GM21526 (cell line): ENCODE results near the gene ZNF346.
"Not testable (repeated sequence)": the region's sequence is repeated elsewhere in the genome, so short reads cannot be mapped to it uniquely, and the experiment has no call there.

Experiments
- ATAC-seq: cut with Tn5 transposase; IDR thresholded peaks from one replicate; pipeline ENCODE4 v1.9.1; 2021; ENCODE audit warnings: moderate library complexity; ENCODE audit not compliant: unreplicated experiment, low FRiP score

ZNF346 gene

DNA sequence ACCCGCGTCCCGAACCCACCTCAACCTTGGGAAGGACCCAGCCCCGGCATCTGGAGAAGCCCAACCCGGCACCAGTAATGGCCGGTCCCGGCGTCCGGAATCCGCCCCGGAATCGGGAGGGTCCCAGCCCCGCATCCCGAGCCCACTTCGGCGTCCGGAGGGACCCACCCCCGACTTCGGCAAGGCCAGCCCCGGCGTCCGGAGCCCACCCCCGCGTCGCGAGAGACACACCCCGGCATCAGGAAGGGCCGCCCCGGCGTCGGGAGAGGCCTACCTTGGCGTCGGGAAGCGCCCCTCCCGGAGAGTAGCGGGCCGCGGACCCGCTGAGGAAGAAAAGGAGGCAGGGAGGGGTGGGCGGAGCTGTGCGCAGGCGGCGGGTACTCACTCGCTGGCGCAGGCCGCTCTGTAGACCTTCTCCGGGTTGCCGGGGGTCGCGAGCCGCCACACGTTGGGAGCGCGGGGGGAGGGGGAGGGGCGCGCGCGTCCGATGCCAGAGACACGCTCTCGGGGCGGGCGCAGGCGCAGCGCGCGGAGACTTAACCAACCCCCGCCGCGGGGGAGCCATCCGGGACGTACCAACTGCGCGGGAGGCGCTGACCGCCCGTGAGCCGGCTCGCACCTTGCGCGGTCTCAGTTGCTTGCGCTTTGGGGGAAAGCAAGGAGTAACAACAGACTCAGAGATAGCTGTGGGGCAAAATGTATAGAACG, 16.1 kb upstream of the ZNF346 start, which contains the start of gene UIMC1:
Gene UIMC1, minus strand, starts transcription at position 515 of the 708 bp plus-strand sequence. CDS start 24,164 bp downstream, outside the sequence.
- peak; percentile 75 for ATAC-seq

DNA sequence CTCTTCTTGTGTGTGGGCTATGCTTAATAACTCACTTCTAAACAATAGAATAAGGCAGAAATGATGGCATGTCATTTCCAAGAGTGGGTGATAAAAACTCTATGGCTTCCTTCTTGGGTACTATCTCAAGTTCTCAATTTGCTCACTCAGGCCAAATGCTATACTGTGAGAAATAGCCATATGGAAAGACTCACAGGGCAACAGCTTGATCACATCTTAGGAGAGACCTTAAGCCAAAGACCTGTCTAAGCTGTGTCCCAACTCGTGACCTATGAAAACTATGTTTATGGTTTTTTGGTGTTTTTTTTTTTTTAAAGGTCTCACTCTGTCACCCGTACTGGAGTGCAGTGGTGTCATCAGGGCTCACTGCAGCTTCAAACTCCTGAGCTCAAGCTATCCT, 13.8 kb upstream of the ZNF346 start:
- ATAC-seq = no peak

DNA sequence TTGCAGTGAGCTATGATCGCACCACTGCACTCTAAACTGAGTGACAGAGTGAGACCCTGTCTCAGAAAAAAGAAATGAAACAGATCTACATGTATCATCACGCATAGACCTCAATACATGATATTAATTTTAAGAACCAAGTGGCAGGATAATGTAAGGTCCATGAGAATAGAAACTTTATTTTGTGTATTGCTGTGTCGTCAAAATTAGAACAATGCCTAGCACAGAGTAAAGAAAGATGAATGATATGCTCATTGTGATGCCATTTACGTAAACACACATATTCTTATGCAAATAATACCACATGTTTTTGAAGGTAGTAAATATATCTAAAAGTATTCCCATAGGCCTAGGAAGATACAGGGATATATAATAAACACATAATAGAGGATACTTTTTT, 12.3 kb upstream of the ZNF346 start:
- ATAC-seq = no peak

DNA sequence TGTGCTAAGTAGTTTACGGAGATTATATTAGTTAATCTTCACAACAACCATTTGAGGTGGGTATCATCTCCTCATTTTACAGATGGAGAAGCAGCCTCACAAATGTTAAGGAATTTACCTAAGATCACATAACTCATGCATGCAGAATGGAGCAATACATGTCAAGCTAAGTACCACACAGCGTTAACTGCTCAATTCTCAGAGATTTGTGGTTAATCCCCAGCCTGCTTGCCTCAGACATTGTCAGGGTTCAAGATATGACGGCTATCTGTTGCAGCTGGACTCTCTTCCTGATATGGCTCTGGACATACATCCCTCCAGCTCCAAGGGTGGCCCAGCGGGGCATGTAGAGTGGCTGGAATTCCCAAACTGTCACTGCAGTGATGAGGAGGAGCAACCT, 7.3 kb upstream of the ZNF346 start:
- no peak for ATAC-seq

DNA sequence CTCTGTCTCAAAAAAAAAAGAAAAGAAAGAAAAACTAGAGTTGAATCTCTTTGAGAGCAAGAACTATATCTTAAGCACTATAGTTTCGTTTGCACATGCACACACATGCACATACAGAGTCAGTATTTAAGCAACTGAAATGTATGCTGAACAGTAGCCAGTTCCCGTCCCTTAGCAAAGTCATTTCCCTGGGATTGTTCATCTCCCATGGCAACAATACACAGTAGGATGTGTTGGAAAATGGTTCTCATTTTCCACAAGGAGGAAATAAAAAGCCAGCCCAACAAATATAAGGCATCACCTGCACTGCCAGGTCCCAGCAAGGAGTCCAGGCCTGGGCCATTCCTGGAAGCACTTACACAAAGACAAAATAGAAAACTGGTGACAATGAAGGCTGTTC, 4.2 kb upstream of the ZNF346 start:
- no peak for ATAC-seq

DNA sequence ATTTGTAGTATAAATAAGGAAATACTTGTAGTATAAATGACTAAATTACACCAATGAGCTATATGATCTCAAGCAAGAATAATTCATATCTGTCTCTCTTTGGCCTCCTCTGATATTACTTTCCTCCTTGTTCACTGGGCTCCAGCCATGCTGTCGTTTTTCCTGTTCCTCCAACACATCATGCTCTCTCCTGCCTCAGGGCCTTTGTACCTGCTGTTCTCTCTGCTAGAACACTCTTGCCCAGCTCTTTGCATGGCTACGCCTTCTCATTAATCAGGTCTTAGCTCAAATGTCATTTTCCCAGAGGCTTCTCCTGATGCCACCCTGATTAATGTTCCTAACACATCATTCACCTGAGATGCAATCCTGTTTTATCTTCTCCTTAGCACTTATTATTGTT, 2.5 kb upstream of the ZNF346 start:
- ATAC-seq = no peak

DNA sequence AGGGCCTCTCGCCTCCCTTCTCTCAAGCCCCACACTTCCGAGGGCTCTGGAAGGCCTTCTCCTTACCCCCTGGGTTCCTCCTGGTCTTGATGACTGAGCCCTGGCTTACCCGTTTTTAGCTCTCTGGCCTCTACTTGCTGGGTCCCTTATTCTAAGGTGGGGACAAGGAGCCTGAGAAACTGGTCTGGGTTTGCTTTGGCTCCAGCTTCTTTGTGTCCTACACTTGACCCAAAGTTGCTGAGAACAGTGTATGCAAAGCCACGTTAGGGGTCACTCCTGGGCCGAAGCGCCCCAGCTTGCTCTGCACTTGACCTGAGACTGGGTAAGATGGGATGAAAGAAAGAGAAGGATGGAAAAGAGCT, 788 bp downstream of the ZNF346 start:
- ATAC-seq = peak; percentile 4

DNA sequence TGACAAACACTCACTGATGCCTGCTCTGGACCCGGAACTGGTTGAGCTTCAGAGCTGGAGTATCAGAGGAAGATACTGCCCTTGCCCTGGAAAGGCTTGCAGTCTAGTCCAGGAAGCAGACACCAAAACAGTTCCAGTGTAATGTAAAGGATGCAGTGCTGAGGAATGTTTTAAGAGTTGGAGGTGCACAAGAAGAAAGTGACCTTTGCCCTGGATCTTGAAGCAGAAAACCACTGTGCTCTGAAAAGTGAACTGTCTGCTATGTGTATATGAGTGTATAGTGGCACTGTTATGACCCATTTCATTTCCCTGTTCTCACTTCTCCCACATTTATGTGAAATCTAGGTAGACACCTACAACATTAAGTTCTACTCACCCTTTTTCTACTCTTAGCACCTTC, 2.1 kb downstream of the ZNF346 start:
- no peak for ATAC-seq

DNA sequence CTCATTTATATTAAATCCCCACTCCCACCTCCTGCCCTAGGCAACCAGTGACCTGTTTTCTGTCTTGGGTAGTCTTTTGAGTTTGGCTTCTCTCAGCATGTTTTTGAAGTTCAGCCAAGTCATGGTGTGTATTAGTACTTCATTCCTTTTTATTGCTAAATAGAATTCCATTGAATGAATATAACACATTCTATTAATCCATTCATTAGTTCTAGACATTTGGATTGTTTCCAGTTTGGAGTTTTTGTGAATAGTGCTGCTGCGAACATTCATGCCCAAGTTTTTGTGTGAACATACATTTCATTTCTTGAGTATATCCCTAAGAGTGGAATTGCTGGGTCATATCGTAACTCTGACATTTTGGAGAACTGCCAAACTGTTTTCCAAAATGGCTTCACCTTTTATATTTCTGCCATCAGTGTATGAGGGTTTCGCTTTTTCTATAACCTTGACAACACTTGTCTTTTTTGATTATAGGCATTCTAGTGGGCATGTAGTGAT, 2.7 kb downstream of the ZNF346 start:
- no peak for ATAC-seq

DNA sequence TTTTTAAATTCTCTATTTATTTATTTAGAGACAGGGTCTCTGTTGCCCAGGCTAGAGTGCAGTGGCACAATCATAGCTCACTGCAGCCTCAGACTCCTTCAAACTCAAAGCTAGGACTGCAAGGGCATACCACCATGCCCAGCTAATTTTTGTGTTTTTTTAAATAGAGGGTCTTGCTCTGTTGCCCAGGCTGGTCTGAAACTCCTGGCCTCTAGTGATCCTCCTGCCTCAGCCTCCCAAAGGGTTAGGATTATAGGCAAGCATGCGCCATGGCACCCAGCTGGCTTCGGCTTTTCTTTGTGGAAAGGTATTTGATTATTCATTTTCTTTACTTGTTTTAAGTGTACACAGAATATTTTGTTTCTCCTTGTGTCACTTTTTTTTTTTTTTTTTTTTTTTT, 5.2 kb downstream of the ZNF346 start:
- ATAC-seq = no peak

DNA sequence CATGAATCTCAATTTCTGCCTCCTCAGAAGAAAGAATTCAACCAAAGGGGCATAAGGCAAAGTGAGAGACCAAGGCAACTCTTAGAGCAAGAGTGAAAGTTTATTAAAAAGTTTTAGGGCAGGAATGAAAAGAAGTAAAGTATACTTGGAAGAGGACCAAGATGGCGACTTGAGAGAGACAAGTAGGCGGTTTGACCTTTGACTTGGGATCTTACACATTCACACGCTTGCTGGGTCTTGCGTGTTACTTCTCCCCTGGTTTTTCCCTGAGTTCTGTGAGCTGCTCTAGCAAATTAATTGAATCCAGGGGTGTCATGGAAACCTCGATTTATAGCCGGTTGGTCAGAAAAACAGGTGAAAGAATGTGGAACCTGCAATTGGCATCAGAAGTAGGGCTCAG, 7.0 kb downstream of the ZNF346 start:
- no peak for ATAC-seq

DNA sequence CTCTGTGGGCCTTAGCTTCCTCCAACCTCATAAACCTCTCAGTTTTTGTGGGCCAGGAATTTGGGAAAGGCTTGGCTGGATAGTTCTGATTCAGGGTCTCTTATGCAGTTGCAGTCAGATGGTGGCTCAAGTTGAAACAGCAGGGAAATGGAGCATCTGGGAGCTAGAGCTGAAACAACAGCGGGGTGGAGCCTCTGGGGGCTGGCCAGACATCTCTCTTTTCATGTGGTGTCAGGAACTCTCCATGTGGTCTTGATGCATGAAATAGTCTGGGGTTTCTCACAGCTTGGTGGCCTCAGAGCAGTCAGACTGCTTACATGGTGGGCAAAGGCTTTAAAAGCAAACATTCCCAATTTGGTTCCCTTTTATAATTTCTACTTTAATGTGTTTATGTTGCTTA, 13.5 kb downstream of the ZNF346 start:
- ATAC-seq = no peak

DNA sequence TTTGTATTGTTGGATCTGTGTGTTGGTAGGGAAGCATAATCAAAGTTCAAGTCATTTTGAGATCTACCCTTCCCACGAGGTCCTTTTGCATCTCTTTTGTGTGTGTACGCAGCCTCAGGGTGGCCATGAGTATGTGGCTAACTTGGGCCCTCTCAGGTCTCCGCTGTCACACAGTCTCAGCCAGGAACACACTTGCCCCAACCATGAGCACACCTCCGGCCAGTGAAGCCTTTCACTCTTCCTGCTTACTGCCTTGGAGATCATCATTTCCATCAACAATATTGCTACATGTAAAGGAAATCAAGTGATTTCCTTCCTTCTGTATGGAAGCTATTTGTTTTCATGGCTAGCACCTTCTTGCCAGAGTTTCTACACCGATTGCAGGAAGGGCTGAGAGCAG, 13.9 kb downstream of the ZNF346 start:
- no peak for ATAC-seq

DNA sequence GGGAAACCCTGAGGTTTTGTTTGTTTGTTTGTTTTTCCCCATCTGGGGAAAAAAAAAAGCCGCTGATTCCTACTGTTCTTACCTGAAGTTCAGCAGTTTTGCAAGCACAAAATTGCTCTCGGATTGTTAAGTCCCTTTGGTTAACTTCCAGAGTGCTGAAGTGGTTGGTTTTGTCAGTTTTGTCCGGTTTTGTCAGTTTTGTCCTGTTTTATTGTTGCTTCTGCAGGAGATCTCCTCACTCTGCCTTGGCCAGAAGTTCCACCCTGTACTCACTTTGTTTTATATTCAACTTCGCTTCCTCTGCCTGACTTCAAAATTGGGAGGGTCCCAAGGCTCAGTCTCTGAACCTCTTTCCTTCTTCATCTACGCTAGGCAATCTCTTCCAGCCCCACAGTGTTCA, 14.4 kb downstream of the ZNF346 start:
- ATAC-seq = no peak

DNA sequence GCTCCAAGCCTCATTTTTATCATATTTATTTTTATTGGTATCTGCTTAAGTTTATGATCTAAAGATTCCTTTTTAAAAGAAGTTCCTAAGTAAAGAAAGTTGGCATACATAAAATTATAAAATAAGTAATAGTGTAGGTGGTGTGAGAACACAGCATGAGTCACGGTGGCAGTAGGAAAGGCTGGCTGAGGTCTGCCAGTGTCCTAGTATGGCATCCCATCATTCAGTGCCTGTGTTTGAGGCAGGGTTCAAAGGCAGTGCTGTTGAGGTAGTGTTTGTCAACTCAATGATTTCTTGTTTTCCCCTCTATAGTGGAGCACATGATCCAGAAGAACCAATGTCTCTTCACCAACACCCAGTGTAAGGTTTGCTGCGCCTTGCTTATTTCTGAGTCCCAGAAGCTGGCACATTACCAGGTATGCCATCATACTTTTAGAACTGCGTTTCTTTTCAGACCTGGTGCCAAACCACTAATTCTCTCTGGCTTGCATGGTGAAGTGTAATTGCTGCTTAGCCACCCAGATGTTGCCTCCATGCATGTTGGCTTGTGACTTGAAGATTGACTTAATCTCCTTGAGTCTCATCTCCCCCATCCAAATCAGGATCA, 18.4 kb downstream of the ZNF346 start:
- ATAC-seq = no peak

DNA sequence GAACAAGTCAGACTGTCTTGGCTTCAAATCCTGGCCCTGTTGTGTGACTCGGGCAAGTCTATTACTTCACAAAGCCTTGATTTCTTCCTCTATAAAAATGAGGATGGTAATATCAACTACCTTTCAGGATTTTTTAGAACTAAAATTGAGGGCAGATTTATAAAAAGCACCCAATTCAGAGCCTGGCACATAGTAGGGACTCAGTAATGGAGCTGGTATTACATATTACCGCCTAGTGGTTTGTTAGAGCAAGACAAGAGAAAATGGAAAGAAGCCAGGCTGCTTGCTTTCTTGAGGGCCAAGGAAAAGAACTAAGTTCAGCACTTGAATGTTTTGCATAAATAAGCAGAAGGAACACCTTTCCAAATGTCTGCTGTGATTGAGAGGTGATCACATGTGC, 19.4 kb downstream of the ZNF346 start:
- ATAC-seq = no peak

DNA sequence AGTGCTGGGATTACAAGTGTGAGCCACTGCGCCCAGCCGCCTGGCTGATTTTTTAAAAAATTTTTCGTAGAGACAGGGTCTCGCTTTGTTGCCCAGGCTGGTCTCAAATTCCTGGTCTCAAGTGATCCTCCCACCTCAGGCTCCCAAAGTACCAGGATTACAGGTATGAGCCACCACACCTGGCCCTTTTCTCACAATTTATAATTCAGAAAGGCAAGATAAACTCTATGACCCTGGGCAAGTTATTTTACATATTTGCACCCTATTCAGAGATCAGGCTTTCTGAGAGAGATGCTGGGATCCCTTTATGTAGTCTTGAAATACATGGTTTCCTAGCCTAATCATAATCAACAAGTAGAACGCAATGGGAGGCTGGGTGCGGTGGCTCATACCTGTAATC, 20.6 kb downstream of the ZNF346 start:
- ATAC-seq = no peak

DNA sequence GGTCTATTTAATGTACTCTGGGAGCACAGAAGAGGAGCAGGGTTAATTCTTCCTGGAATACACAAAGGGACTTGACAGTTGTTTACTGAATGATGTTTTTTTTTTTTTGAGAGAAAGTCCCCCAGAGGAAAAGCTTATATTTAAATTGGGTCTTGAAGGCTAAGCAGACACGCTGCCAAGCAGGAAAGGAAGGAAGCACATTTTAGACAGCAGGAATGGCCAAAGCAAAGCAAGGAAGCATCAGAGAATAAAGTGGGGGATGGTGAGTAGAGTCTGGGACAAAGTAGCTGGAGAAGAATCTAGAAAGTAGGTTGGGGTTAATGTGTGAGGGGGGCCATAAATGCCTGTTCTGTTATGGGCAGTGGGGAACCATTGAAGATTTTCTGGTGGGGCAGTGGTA, 21.5 kb downstream of the ZNF346 start:
- no peak for ATAC-seq

DNA sequence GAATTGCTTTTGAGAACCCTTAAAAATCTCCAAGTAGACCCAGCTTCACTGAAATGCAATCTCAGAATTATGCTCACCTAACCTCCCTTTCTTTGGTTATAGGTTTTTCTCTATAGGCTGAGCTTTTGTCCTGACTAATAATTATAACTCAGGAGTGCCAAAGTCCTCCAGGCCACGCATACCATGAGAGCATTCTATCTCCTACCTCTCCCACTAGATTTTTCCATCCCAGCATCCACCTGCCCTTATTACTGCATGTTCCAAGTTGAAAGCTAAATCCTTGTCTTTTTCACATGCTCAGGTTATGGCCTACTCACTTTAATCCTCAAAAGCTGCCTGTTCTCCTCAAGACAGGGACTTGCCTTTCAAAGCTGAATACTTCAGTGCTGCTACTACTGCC, 22.1 kb downstream of the ZNF346 start:
- no peak for ATAC-seq

DNA sequence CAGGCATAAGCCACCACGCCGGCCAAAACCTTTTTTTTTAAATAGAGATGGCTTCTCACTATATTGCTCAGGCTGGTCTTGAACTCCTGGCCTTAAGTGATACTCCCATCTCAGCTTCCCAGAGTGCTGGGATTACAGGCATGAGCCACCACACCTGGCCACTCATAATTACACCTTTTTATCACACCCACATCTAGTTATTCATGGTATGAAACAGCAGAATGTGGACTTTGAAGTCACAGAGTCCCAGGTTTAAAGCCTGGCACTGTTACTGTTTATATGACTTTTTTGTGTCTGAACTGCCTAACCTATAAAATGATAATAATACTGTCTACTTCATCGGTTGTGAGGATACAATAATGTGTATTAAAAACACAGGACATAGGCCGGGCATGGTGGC, 23.1 kb downstream of the ZNF346 start:
- ATAC-seq = no peak

DNA sequence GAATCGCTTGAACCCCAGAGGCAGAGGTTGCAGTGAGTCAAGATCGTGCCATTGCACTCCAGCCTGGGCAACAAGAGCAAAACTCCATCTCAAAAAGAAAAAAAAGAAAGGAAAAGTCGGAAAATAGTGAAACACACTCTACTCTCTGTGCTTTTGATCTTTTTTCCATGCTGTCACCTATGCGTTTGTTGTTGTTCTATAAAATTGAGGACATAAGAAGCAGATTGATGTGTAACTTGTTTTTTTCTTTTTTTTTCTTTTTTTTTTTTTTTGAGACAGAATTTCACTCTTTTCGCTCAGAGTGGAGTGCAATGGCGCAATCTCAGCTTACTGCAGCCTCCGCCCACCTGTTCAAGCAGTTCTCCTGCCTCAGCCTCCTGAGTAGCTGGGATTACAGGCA, 26.0 kb downstream of the ZNF346 start:
- ATAC-seq = not testable (repeated sequence)

DNA sequence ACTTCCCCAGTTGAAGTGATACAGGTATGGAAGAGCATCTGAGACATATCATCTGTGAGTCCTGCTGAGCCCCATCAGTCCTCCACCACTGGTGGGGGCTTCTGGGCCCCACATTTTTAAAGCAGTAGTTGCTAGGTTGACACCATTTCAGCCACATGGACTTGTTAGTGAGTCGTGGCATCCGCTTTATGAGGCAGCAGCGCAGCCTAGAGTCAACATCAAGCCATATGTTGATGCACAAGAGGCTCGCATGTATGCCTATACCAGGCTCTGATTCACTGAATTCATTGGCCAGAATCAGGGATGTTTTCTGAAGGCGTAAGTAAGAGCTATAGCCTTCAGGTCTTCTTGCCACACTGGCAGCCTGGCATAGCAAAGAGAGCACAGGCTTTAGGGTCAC, 26.8 kb downstream of the ZNF346 start:
- ATAC-seq = no peak
